Measurements from ENCODE around the gene NRL. TPM values are rescaled to one million over a fixed set of nuclear protein-coding genes. Genes with fewer than 3 reads are reported as not detected.

Gene NRL
- total and polyA plus RNA-seq, 9 of the 15 experiments (the other 6 are each of a cell fraction or from before 2014, with no cell fraction given): 0.07 to 2.7 (median 1.4) TPM; not detected in 1

GRCh38 chr14:24068711-24069410 is 45.9 kb downstream of the NRL start:
- 5% methylated on average over 9 of the region's 10 CpGs for WGBS (ENCODE audit: insufficient coverage, low coverage, missing lambda C conversion rate)
- POLR2A ChIA-PET: interaction anchor here (0.9 to 1.5 kb wide), 3 partner anchors 13 to 41 kb away, joined by 3 to 4 read pairs (median 3); partner anchors contain the start of gene PCK2
- TF ChIP-seq ZFX (CRISPR knock-in tag; IDR thresholded peaks at IDR 0.05) (no peak), ZBTB34 (CRISPR knock-in tag; IDR thresholded peaks at IDR 0.05) (no peak), POLR2B (IDR thresholded peaks at IDR 0.05; ENCODE audit: low read depth, partially characterized antibody) (no peak), FOSL1 (tag; conservative IDR thresholded peaks at IDR 0.05) (no peak), PTBP1 (IDR thresholded peaks at IDR 0.05; ENCODE audit: low read depth, low read length) (no peak), MTF1 (CRISPR knock-in tag; IDR thresholded peaks at IDR 0.05; ENCODE audit: borderline replicate concordance) (no peak), AFF4 (CRISPR knock-in tag; IDR thresholded peaks at IDR 0.05) (no peak), ZNF232 (CRISPR knock-in tag; IDR thresholded peaks at IDR 0.05) (no peak), ZNF277 (CRISPR knock-in tag; IDR thresholded peaks at IDR 0.05; ENCODE audit: borderline replicate concordance) (no peak), E2F3 (CRISPR knock-in tag; IDR thresholded peaks at IDR 0.05) (no peak), ZBTB49 (CRISPR knock-in tag; IDR thresholded peaks at IDR 0.05; ENCODE audit: borderline replicate concordance) (no peak), ZNF143 (CRISPR knock-in tag; IDR thresholded peaks at IDR 0.05) (no peak)

More at GRCh38 chr14:24068711-24069410, 45.9 kb downstream of the NRL start:
- Histone ChIP-seq H3K27me3 (ENCODE audit: control insufficient read depth in 2 of 2, insufficient read depth in 2 of 2, low read length in 2 of 2) (peaks cover 0 to 51% of the 10 kb centered on the region in 2 experiments; a peak in 3 of 5 replicates), H3K79me2 (ENCODE audit: control insufficient read depth, insufficient read depth, low read length) (no peaks in the 10 kb centered on the region), H3K9ac (ENCODE audit: insufficient read depth in 1 of 2, low read depth in 2 of 2, low read length in 2 of 2) (no peak overlapping the region), H4K20me1 (replicated peaks; ENCODE audit: control insufficient read depth, insufficient read depth, low read length) (no peaks in the 10 kb centered on the region), H3K4me1 (replicated peaks in 1 of 2; ENCODE audit: control insufficient read depth in 2 of 2, insufficient read depth in 2 of 2, low read length in 2 of 2) (peaks cover 0 to 4% of the 10 kb centered on the region in 2 experiments; a peak in 2 of 5 replicates), H3K36me3 (ENCODE audit: control insufficient read depth, insufficient read depth, low read length) (no peaks in the 10 kb centered on the region), H2AFZ (ENCODE audit: low read depth, low read length) (no peak overlapping the region), H3K9me3 (replicated peaks; ENCODE audit: control insufficient read depth, insufficient read depth, low read depth, low read length) (no peaks in the 10 kb centered on the region), H3K27ac (ENCODE audit: extremely low read depth, low read depth, low read length) (no peak overlapping the region), H3K9me1 (ENCODE audit: control insufficient read depth, insufficient read depth, low read length) (no peaks in the 10 kb centered on the region), H3K4me2 (ENCODE audit: insufficient read depth, low read length) (no peak overlapping the region), H3K4me3 (no peak overlapping the region)
- no peak for FAIRE-seq
- in situ Hi-C loops (cut with MboI) (no loop called here), intact Hi-C loops (cut with micrococcal nuclease) (no loop called here)
- ATAC-seq: no peak
- CTCF ChIA-PET (ENCODE audit: low intra/inter-chr PET ratio): no interaction called here
- no peak for DNase-seq (ENCODE audit: extremely low read depth in 1 of 4, low spot score in 3 of 4)
- no TSS peak for BruUV-seq (replicated peaks)
